Endothelial cell of umbilical vein (primary cell): ENCODE results near the gene IL25. TPM values are rescaled to one million over a fixed set of nuclear protein-coding genes. Genes with fewer than 3 reads are reported as not detected.

ENCODE experiments used
- BruUV-seq: library from RNA; stranded (reverse); fragments of 400-500 nt; replicated peaks from 2 replicates; lab custom pipeline; 2021; lab: Mats Ljungman, UMichigan
- CTCF ChIA-PET: fragments of 300-600, 350-600 bp; sonication (Branson Sonifier 250); formaldehyde crosslinking; loops from one replicate; lab custom pipeline; 2021; ENCODE audit warnings: antibody characterized with exemption, inconsistent platforms; lab: Charles Lee
- POLR2A ChIA-PET: fragments of 300-600, 350-600 bp; sonication (Branson Sonifier 250); formaldehyde crosslinking; loops from one replicate; lab custom pipeline; 2021; ENCODE audit warnings: antibody characterized with exemption, inconsistent platforms; lab: Charles Lee
- DNase-seq: peaks from one replicate; pipeline ENCODE4 v3.0.0-alpha.2; 2011; ENCODE audit warnings: low read depth, low spot score
- FAIRE-seq: peaks from 2 replicates; lab custom pipeline; 2011; peaks lifted over from hg19 to GRCh38; lab: Jason Lieb, UNC
- H2AFZ ChIP-seq: 2 replicates; pipeline ENCODE4 v1.6.0; 2012; ENCODE audit warnings: low read depth, low read length, control low read depth, inconsistent platforms
- H3K27ac ChIP-seq: 2 replicates; pipeline ENCODE4 v1.5.1; 2011; ENCODE audit warnings: low read depth, mild to moderate bottlenecking, control low read depth, low read length, moderate library complexity; ENCODE audit not compliant: insufficient read depth
- H3K27me3 ChIP-seq, 2 experiments: 2 replicates each; pipeline versions ENCODE4 v1.6.0 to v1.6.1; 2011; ENCODE audit warnings: low read length in 2 of 2, mixed read lengths in 1 of 2; ENCODE audit not compliant: control insufficient read depth in 2 of 2, insufficient read depth in 2 of 2
- H3K36me3 ChIP-seq, 2 experiments: 2 replicates in 1 of 2; 3 replicates in 1 of 2; pipeline ENCODE4 v1.5.1; 2011; ENCODE audit warnings: low read length in 2 of 2, mild to moderate bottlenecking in 1 of 2, moderate library complexity in 1 of 2; ENCODE audit not compliant: control insufficient read depth in 2 of 2, insufficient read depth in 2 of 2; ENCODE audit errors: extremely low read depth in 1 of 2
- H3K4me1 ChIP-seq: 3 replicates; pipeline ENCODE4 v1.5.1; 2011; ENCODE audit warnings: mild to moderate bottlenecking, low read length; ENCODE audit not compliant: control insufficient read depth, insufficient read depth; ENCODE audit errors: extremely low read depth
- H3K4me2 ChIP-seq: 2 replicates; pipeline ENCODE4 v1.6.1; 2011; ENCODE audit warnings: low read length, control low read depth, mixed read lengths; ENCODE audit not compliant: insufficient read depth
- H3K4me3 ChIP-seq, 3 experiments: fragments of 200-600 bp in 1 of 3; sonication (generic), shearing (Covaris generic) in 1 of 3; replicated peaks in 1 of 3; 2 replicates each; pipeline ENCODE4 v1.5.1; 2011 to 2016; ENCODE audit warnings: control low read depth in 3 of 3, low read length in 3 of 3, mild to moderate bottlenecking in 2 of 3, inconsistent platforms in 1 of 3, low read depth in 1 of 3, moderate library complexity in 1 of 3; ENCODE audit not compliant: insufficient read depth in 1 of 3
- H3K79me2 ChIP-seq: 2 replicates; pipeline ENCODE4 v1.6.0; 2012; ENCODE audit warnings: low read length, inconsistent platforms; ENCODE audit not compliant: control insufficient read depth, insufficient read depth
- H3K9ac ChIP-seq: replicated peaks from 2 replicates; pipeline ENCODE3; 2011; ENCODE audit warnings: low read length, control low read depth; ENCODE audit not compliant: insufficient read depth; ENCODE audit errors: extremely low read depth
- H3K9me1 ChIP-seq: replicated peaks from 3 replicates; pipeline ENCODE4 v1.6.0; 2011; ENCODE audit warnings: mild to moderate bottlenecking, low read length; ENCODE audit not compliant: control insufficient read depth, insufficient read depth; ENCODE audit errors: extremely low read depth
- H3K9me3 ChIP-seq: replicated peaks from 2 replicates; pipeline ENCODE4 v1.5.1; 2012; ENCODE audit warnings: low read length, inconsistent platforms; ENCODE audit not compliant: control insufficient read depth, insufficient read depth
- H4K20me1 ChIP-seq: replicated peaks from 2 replicates; pipeline ENCODE3; 2011; ENCODE audit warnings: mild to moderate bottlenecking, low read length; ENCODE audit not compliant: control insufficient read depth, insufficient read depth; ENCODE audit errors: extremely low read depth
- EZH2 ChIP-seq: IDR thresholded peaks from 2 replicates; pipeline ENCODE4 v1.6.1; 2012; ENCODE audit warnings: borderline replicate concordance, low read depth, mild to moderate bottlenecking, moderate library complexity, low read length, inconsistent platforms; ENCODE audit not compliant: severe bottlenecking
- FOS ChIP-seq: IDR thresholded peaks from 2 replicates; pipeline ENCODE4 v1.6.1; 2011; ENCODE audit warnings: mild to moderate bottlenecking, low read length, moderate library complexity, borderline replicate concordance; ENCODE audit not compliant: insufficient read depth
- GATA2 ChIP-seq: IDR thresholded peaks from 2 replicates; pipeline ENCODE4 v1.7.0; 2011; ENCODE audit warnings: low read depth, mild to moderate bottlenecking, moderate library complexity, mixed read lengths, low read length; ENCODE audit not compliant: insufficient read length, insufficient read depth
- JUN ChIP-seq: IDR thresholded peaks from 2 replicates; pipeline ENCODE4 v1.6.1; 2011; ENCODE audit warnings: borderline replicate concordance, low read depth; ENCODE audit not compliant: insufficient read length, insufficient read depth
- MAX ChIP-seq: IDR thresholded peaks from 2 replicates; pipeline ENCODE4 v1.6.1; 2011; ENCODE audit not compliant: insufficient read depth, insufficient read length
- MYC ChIP-seq: IDR thresholded peaks from one replicate; pipeline ENCODE4 v1.6.1; 2011; ENCODE audit warnings: mild to moderate bottlenecking, low read depth, low read length
- POLR2A ChIP-seq: IDR thresholded peaks from 2 replicates; pipeline ENCODE4 v1.6.1; 2012; ENCODE audit warnings: low read depth, mild to moderate bottlenecking, control low read depth, low read length
- POLR2AphosphoS5 ChIP-seq: IDR thresholded peaks from 2 replicates; pipeline ENCODE4 v1.6.1; 2012; ENCODE audit warnings: low read depth, mild to moderate bottlenecking, control low read depth, low read length, moderate library complexity; ENCODE audit not compliant: insufficient read depth
- dilution Hi-C: fragments of 300-500 bp; cut with MboI; formaldehyde crosslinking; loops from one replicate; pipeline ENCODE4 v1.15.0; 2019; ENCODE audit warnings: low sequenced_read_pairs; ENCODE audit not compliant: extremely low pct_ligation_motif_present
- intact Hi-C: fragments of 100-400 bp; cut with micrococcal nuclease; formaldehyde crosslinking; loops from one replicate; pipeline ENCODE4 v1.10.0; 2022
- polyA plus RNA-seq, 4 experiments: library from polyadenylated mRNA; depleted of rRNA in 3 of 4; stranded (reverse) in 3 of 4; unstranded in 1 of 4; fragments of >200 nt; gene quantifications; 2 replicates each; pipeline versions ENCODE4 v1.2.1 to v1.2.3, GENCODE V29; 2011 to 2012; ENCODE audit warnings: missing spikeins in 1 of 4
- total RNA-seq: library from RNA; stranded (reverse); gene quantifications from 2 replicates; pipeline ENCODE4 v1.2.3, GENCODE V29; 2021
- TF ChIP-seq, protein P1 (sequence below), 2 donors: IDR thresholded peaks; 1 replicate in 1 of 2; 2 replicates in 1 of 2; pipeline ENCODE4 v1.5.1; 2011; ENCODE audit warnings: low read length in 2 of 2, mild to moderate bottlenecking in 2 of 2, moderate library complexity in 2 of 2, control low read depth in 1 of 2, inconsistent platforms in 1 of 2, low read depth in 1 of 2; ENCODE audit not compliant: insufficient read depth in 1 of 2; ENCODE audit errors: extremely low read depth in 1 of 2

IL25 gene
- total and polyA plus RNA-seq, 2 donors (not counting 3 experiments of a cell fraction or from before 2014, with no cell fraction given) = not detected

DNA sequence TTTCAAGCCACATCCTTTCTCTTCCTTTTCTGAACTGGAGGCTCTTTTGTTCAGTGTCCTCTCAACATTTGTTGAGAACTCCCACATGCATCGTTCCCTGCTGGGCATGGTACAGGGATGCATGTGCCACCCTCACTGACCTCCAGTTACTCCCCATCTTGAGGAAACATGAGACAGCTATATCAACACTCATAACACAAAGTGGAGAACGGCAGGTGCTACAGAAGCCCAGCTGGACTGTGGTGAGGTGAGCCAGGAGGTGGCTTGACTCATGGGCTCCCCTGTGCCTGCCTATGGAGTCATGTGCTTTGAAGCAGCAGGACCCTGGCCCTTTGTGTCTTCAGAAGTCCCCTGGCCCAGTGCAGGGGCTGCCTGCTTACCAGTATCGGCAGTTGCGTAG is 25.7 kb downstream of the IL25 start:
- Histone ChIP-seq H3K9me3 (no peaks in the 10 kb centered on the region), H3K27me3 (no peaks in the 10 kb centered on the region), H3K4me1 (no peaks in the 10 kb centered on the region), H3K9me1 (no peaks in the 10 kb centered on the region), H3K79me2 (no peaks in the 10 kb centered on the region), H3K4me3 (no peak overlapping the region), H3K4me2 (no peak overlapping the region), H3K27ac (no peak overlapping the region), H4K20me1 (no peaks in the 10 kb centered on the region), H3K36me3 (no peaks in the 10 kb centered on the region), H3K9ac (no peak overlapping the region), H2AFZ (no peak overlapping the region)
- dilution Hi-C loops = no loop called here
- DNase-seq = no peak
- FAIRE-seq = no peak
- BruUV-seq = no TSS peak
- CTCF ChIA-PET = no interaction called here
- no peak for TF ChIP-seq FOS
- TF ChIP-seq, protein P1, sequence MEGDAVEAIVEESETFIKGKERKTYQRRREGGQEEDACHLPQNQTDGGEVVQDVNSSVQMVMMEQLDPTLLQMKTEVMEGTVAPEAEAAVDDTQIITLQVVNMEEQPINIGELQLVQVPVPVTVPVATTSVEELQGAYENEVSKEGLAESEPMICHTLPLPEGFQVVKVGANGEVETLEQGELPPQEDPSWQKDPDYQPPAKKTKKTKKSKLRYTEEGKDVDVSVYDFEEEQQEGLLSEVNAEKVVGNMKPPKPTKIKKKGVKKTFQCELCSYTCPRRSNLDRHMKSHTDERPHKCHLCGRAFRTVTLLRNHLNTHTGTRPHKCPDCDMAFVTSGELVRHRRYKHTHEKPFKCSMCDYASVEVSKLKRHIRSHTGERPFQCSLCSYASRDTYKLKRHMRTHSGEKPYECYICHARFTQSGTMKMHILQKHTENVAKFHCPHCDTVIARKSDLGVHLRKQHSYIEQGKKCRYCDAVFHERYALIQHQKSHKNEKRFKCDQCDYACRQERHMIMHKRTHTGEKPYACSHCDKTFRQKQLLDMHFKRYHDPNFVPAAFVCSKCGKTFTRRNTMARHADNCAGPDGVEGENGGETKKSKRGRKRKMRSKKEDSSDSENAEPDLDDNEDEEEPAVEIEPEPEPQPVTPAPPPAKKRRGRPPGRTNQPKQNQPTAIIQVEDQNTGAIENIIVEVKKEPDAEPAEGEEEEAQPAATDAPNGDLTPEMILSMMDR (IDR thresholded peaks at IDR 0.05; ENCODE audit: extremely low read depth in 1 of 2, insufficient read depth in 1 of 2, low read depth in 1 of 2, low read length in 2 of 2) = no peak
- TF ChIP-seq MYC = no peak
- no peak for TF ChIP-seq GATA2
- TF ChIP-seq POLR2AphosphoS5 = no peak
- no peak for TF ChIP-seq EZH2
- no peak for TF ChIP-seq MAX
- no peak for TF ChIP-seq JUN
- TF ChIP-seq POLR2A = no peak
- intact Hi-C loops = no loop called here
- POLR2A ChIA-PET = no interaction called here
